DLD1 (cell line): Measurements from ENCODE around the gene MCOLN2.
"Not testable (repeated sequence)": the region's sequence is repeated elsewhere in the genome, so short reads cannot be mapped to it uniquely, and the experiment has no call there.

Experiments
- in situ Hi-C: cut with HindIII; loops from 2 replicates; pipeline ENCODE4 v1.10.0; 2017; ENCODE audit warnings: low sequenced_read_pairs

The MCOLN2 gene

GRCh38 chr1:84986561-84986960 is 10.4 kb downstream of the MCOLN2 start:
- in situ Hi-C loops: not testable (repeated sequence)

GRCh38 chr1:84985365-84985764 is 11.5 kb downstream of the MCOLN2 start:
- in situ Hi-C loops: no loop called here

- in situ Hi-C loops: no loop called here
These were observed 14.5 kb downstream of the MCOLN2 start for GRCh38 chr1:84982395-84982794.

GRCh38 chr1:84975035-84975434 is 21.9 kb downstream of the MCOLN2 start:
- in situ Hi-C loops: no loop called here

GRCh38 chr1:84973498-84974334 is 23.2 kb downstream of the MCOLN2 start:
- in situ Hi-C loops: no loop called here

- in situ Hi-C loops: no loop called here
These were observed 24.4 kb downstream of the MCOLN2 start for GRCh38 chr1:84972377-84972987.

- in situ Hi-C loops: no loop called here
These were observed 25.0 kb downstream of the MCOLN2 start for GRCh38 chr1:84971957-84972356.

GRCh38 chr1:84969489-84970250 is 27.2 kb downstream of the MCOLN2 start:
- in situ Hi-C loops: no loop called here

- in situ Hi-C loops: no loop called here
These were observed 28.0 kb downstream of the MCOLN2 start for GRCh38 chr1:84968865-84969264.

- in situ Hi-C loops: no loop called here
These were observed 28.8 kb downstream of the MCOLN2 start for GRCh38 chr1:84968101-84968500.

GRCh38 chr1:84967666-84968065 is 29.2 kb downstream of the MCOLN2 start:
- in situ Hi-C loops: no loop called here

GRCh38 chr1:84963021-84963420 is 33.9 kb downstream of the MCOLN2 start:
- in situ Hi-C loops: no loop called here

GRCh38 chr1:84961316-84961715 is 35.6 kb downstream of the MCOLN2 start:
- in situ Hi-C loops: no loop called here

GRCh38 chr1:84960371-84960770 is 36.5 kb downstream of the MCOLN2 start:
- in situ Hi-C loops: no loop called here

GRCh38 chr1:84959294-84959693 is 37.6 kb downstream of the MCOLN2 start:
- in situ Hi-C loops: no loop called here

- in situ Hi-C loops: no loop called here
These were observed 38.9 kb downstream of the MCOLN2 start for GRCh38 chr1:84957966-84958365.

- in situ Hi-C loops: no loop called here
These were observed 40.3 kb downstream of the MCOLN2 start for GRCh38 chr1:84956655-84957054.

GRCh38 chr1:84956097-84956496 is 40.8 kb downstream of the MCOLN2 start:
- in situ Hi-C loops: no loop called here

GRCh38 chr1:84949664-84950063 is 47.2 kb downstream of the MCOLN2 start:
- in situ Hi-C loops: no loop called here

GRCh38 chr1:84947536-84948410 is 49.1 kb downstream of the MCOLN2 start:
- in situ Hi-C loops: no loop called here

- in situ Hi-C loops: no loop called here
These were observed 50.3 kb downstream of the MCOLN2 start for GRCh38 chr1:84946631-84947030.
